ENCODE data around the gene ATP8A2.

- no peak for TF ChIP-seq CTCF (IDR thresholded peaks at IDR 0.05)
- TF ChIP-seq POLR2A (IDR thresholded peaks at IDR 0.05) = no peak
These were observed 589.5 kb downstream of the ATP8A2 start for GRCh38 chr13:25961294-25961693.
